Ishikawa (cell line): ENCODE data around the gene KIRREL3.

Experiments
- CREB1 ChIP-seq: IDR thresholded peaks from 2 replicates; pipeline ENCODE4 v1.6.1; 2012; ENCODE audit warnings: low read depth
- EP300 ChIP-seq: IDR thresholded peaks from 2 replicates; pipeline ENCODE4 v1.6.1; 2012; ENCODE audit warnings: borderline replicate concordance
- RAD21 ChIP-seq: IDR thresholded peaks from 2 replicates; pipeline ENCODE4 v1.6.1; 2012; ENCODE audit warnings: low read depth
- TAF1 ChIP-seq: IDR thresholded peaks from 2 replicates; pipeline ENCODE4 v1.6.1; 2012; ENCODE audit warnings: low read depth, mild to moderate bottlenecking
- TCF12 ChIP-seq: IDR thresholded peaks from 2 replicates; pipeline ENCODE4 v1.6.1; 2012; ENCODE audit warnings: low read depth
- TEAD4 ChIP-seq: IDR thresholded peaks from 2 replicates; pipeline ENCODE4 v1.6.1; 2012
- ZBTB7A ChIP-seq: IDR thresholded peaks from 2 replicates; pipeline ENCODE4 v1.6.1; 2012; ENCODE audit warnings: low read depth
- TF ChIP-seq, protein P1 (sequence below): IDR thresholded peaks from 2 replicates; pipeline ENCODE4 v1.6.1; 2012; ENCODE audit warnings: low read depth, mild to moderate bottlenecking
- TF ChIP-seq, protein P2 (sequence below): IDR thresholded peaks from 2 replicates; pipeline ENCODE4 v1.6.1; 2012

DNA sequence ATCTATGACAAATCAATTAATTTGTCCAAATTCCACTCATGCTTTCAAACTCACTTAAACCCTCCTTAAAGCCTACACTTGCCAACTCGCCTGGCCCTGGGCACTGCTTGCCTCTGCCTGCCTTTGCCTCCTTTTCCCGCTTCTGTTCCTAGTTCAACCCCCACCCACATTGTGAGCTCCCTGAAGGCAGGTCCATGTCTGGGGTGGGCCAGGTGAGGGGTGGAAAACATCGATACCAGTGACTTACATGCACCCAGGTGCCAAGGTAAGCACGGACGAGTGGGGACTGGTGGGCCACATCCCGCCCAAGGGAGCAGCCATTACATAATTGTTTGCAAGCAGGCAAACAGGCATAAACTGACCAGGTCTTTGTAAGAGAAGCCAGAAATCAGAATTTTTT lies 498.9 kb downstream of the KIRREL3 start:
- TF ChIP-seq EP300 = no peak
- TF ChIP-seq, protein P1, sequence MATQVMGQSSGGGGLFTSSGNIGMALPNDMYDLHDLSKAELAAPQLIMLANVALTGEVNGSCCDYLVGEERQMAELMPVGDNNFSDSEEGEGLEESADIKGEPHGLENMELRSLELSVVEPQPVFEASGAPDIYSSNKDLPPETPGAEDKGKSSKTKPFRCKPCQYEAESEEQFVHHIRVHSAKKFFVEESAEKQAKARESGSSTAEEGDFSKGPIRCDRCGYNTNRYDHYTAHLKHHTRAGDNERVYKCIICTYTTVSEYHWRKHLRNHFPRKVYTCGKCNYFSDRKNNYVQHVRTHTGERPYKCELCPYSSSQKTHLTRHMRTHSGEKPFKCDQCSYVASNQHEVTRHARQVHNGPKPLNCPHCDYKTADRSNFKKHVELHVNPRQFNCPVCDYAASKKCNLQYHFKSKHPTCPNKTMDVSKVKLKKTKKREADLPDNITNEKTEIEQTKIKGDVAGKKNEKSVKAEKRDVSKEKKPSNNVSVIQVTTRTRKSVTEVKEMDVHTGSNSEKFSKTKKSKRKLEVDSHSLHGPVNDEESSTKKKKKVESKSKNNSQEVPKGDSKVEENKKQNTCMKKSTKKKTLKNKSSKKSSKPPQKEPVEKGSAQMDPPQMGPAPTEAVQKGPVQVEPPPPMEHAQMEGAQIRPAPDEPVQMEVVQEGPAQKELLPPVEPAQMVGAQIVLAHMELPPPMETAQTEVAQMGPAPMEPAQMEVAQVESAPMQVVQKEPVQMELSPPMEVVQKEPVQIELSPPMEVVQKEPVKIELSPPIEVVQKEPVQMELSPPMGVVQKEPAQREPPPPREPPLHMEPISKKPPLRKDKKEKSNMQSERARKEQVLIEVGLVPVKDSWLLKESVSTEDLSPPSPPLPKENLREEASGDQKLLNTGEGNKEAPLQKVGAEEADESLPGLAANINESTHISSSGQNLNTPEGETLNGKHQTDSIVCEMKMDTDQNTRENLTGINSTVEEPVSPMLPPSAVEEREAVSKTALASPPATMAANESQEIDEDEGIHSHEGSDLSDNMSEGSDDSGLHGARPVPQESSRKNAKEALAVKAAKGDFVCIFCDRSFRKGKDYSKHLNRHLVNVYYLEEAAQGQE = no peak
- TF ChIP-seq CREB1 = no peak
- no peak for TF ChIP-seq TAF1
- no peak for TF ChIP-seq RAD21
- TF ChIP-seq TCF12 = no peak
- no peak for TF ChIP-seq TEAD4
- no peak for TF ChIP-seq ZBTB7A
- TF ChIP-seq, protein P2, sequence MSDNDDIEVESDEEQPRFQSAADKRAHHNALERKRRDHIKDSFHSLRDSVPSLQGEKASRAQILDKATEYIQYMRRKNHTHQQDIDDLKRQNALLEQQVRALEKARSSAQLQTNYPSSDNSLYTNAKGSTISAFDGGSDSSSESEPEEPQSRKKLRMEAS = no peak
